Lower leg skin (tissue), 4 donors: ENCODE data around the gene SH3RF1. TPM values are rescaled to one million over a fixed set of nuclear protein-coding genes. Genes with fewer than 3 reads are reported as not detected.

Experiments used
- DNase-seq, 2 donors: peaks; one replicate each; pipeline ENCODE4 v3.0.0-alpha.2; 2019; ENCODE audit warnings: low spot score in 2 of 2
- H3K4me3 ChIP-seq: fragments of 200-600 bp; sonication (generic); 2 replicates; pipeline ENCODE4 v1.5.1; 2017; ENCODE audit warnings: mild to moderate bottlenecking, low read depth; ENCODE audit not compliant: poor library complexity, severe bottlenecking
- CTCF ChIP-seq, 3 donors: fragments of 450-650 bp; IDR thresholded peaks; one replicate each; pipeline ENCODE4 v1.5.1; 2016; ENCODE audit warnings: antibody characterized with exemption in 3 of 3, mild to moderate bottlenecking in 3 of 3, moderate library complexity in 2 of 3
- POLR2A ChIP-seq, 2 donors: fragments of 450-650 bp; IDR thresholded peaks; one replicate each; pipeline ENCODE4 v1.6.1; 2016 to 2017; ENCODE audit warnings: antibody characterized with exemption in 2 of 2, mild to moderate bottlenecking in 1 of 2, moderate library complexity in 1 of 2
- WGBS, 2 donors: methylation state at CpG; one replicate each; pipeline ENCODE4 v1.1.5; 2018; 5-methylcytosine and 5-hydroxymethylcytosine counted together
- intact Hi-C: fragments of 100-400 bp; cut with DNase I; formaldehyde crosslinking; loops from one replicate; pipeline ENCODE4 v1.15.0; 2023; ENCODE audit warnings: low total_unique reads
- total RNA-seq, 4 donors: library from RNA; depleted of rRNA; stranded (reverse); fragments of >200 nt; gene quantifications; one replicate each; pipeline ENCODE4 v1.1.0, GENCODE V29; 2016

Gene SH3RF1
- total RNA-seq, 4 donors from 2014 or later = 8.5 to 14.2 (median 12.0) TPM

GRCh38 chr4:169248645-169249044 lies 22.1 kb downstream of the SH3RF1 start:
- intact Hi-C loops = no loop called here
- no peak for TF ChIP-seq POLR2A (IDR thresholded peaks at IDR 0.05)
- no peak for TF ChIP-seq CTCF (IDR thresholded peaks at IDR 0.05)
- no peak overlapping the region for H3K4me3 ChIP-seq
- no peak for DNase-seq
- 93% methylated on average over 8 of the region's 8 CpGs for WGBS, 2 donors

- intact Hi-C loops = no loop called here
- WGBS, 2 donors = 90 to 92% methylated on average over 2 of the region's 2 CpGs
- no peak for DNase-seq
- no peak overlapping the region for H3K4me3 ChIP-seq
- no peak for TF ChIP-seq CTCF (IDR thresholded peaks at IDR 0.05)
- no peak for TF ChIP-seq POLR2A (IDR thresholded peaks at IDR 0.05)
Observed at GRCh38 chr4:169246957-169247396, 23.8 kb downstream of the SH3RF1 start.

- no peak for DNase-seq
- intact Hi-C loops = no loop called here
- no peak overlapping the region for H3K4me3 ChIP-seq
- WGBS, 2 donors = 49 to 62% methylated on average over 3 of the region's 3 CpGs
- TF ChIP-seq CTCF (IDR thresholded peaks at IDR 0.05) (no peak), POLR2A (IDR thresholded peaks at IDR 0.05) (no peak)
Observed at GRCh38 chr4:169246279-169246678, 24.5 kb downstream of the SH3RF1 start.

DNA sequence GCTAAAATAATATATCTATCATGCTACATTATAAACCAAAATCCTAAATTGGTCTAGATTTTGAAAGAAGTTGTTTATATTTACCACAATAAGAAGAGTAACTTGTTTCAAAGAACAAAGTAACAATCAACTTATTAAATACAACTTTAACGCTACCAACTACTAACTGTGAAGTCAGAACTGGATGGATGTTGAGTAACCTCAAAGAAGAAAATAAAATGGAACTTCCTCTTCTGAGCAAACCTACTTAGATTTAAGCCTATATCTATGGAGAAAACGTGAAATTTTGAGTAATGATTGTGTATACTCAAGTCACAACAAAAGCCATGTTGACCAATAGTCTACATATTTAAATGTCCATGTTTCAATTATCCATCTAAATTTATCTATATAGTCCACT lies 25.7 kb downstream of the SH3RF1 start:
- DNase-seq = no peak
- no peak overlapping the region for H3K4me3 ChIP-seq
- 71 to 79% methylated on average over 2 of the region's 2 CpGs for WGBS, 2 donors
- intact Hi-C loops = no loop called here
- TF ChIP-seq CTCF (IDR thresholded peaks at IDR 0.05) (no peak), POLR2A (IDR thresholded peaks at IDR 0.05) (no peak)

DNA sequence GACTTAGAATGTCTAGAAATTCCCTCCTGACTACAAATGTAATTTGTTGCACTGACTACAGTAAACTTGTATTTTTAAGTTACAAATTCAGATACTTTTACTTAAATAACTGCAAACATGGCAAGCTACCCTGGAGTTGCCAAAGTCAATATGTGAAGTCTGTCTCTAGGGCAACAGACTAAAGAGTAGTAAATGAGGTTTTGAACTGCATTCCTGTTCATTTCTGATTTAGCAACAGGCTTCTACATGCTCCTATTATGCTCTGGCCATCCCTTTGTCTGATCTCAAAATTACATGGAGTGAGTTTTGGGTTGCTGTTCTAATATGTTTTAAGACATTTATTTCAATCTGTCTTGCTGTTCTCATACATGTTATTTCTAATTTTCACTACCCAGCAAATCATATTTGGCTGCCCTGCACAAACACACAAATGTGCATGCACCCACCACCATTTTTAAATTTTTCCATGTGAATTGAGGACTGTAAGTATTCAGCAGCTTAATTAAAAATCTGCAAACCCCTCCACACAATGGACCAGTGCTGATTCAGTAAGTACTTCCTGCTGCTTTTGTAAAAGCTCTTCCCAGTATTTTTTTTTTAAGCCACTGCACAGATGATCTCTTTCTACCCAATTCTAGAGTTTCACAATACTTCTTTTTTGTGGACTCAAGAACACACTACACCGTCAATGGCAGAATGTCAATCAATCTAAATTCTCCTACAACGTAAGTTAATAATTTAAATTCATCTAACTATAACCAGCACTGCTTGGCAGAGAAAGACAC lies 26.7 kb downstream of the SH3RF1 start:
- H3K4me3 ChIP-seq = no peak overlapping the region
- TF ChIP-seq CTCF (IDR thresholded peaks at IDR 0.05) = no peak
- no peak for TF ChIP-seq POLR2A (IDR thresholded peaks at IDR 0.05)
- intact Hi-C loops = no loop called here
- DNase-seq = no peak
- 43% methylated on average over 2 of the region's 2 CpGs for WGBS, 2 donors

- DNase-seq = no peak
- TF ChIP-seq POLR2A (IDR thresholded peaks at IDR 0.05) (no peak), CTCF (IDR thresholded peaks at IDR 0.05) (no peak)
- WGBS, 2 donors = 79 to 90% methylated on average over 2 of the region's 2 CpGs
- no peak overlapping the region for H3K4me3 ChIP-seq
- intact Hi-C loops = no loop called here
Observed at GRCh38 chr4:169241464-169241863, 29.3 kb downstream of the SH3RF1 start.
